OCI-M1 (cell line): ENCODE measurements around the gene CD200.
"Not testable (repeated sequence)": the region's sequence is repeated elsewhere in the genome, so short reads cannot be mapped to it uniquely, and the experiment has no call there.

Experiments used
- DNase-seq: peaks from one replicate; lab custom pipeline; 2025; lab: John Stamatoyannopoulos, UW

CD200 gene

GRCh38 chr3:112390783-112391641 lies 58.1 kb downstream of the CD200 start:
- no peak for DNase-seq

GRCh38 chr3:112391648-112392047 lies 58.7 kb downstream of the CD200 start:
- DNase-seq = no peak

- DNase-seq = no peak
Measured at GRCh38 chr3:112392393-112393359, 59.7 kb downstream of the CD200 start.

GRCh38 chr3:112393360-112393728 lies 60.4 kb downstream of the CD200 start:
- no peak for DNase-seq

GRCh38 chr3:112394003-112394640 lies 61.2 kb downstream of the CD200 start:
- DNase-seq = no peak

- DNase-seq = no peak
Measured at GRCh38 chr3:112395181-112395895, 62.4 kb downstream of the CD200 start.

- no peak for DNase-seq
Measured at GRCh38 chr3:112395896-112396290, 62.9 kb downstream of the CD200 start.

- DNase-seq = no peak
Measured at GRCh38 chr3:112397556-112397955, 64.6 kb downstream of the CD200 start.

- DNase-seq = no peak
Measured at GRCh38 chr3:112399064-112399463, 66.1 kb downstream of the CD200 start.

GRCh38 chr3:112399554-112399953 lies 66.6 kb downstream of the CD200 start:
- DNase-seq = not testable (repeated sequence)

- DNase-seq = not testable (repeated sequence)
Measured at GRCh38 chr3:112400317-112400716, 67.4 kb downstream of the CD200 start.

GRCh38 chr3:112401617-112402016 lies 68.7 kb downstream of the CD200 start:
- DNase-seq = no peak

- DNase-seq = no peak
Measured at GRCh38 chr3:112403103-112403502, 70.1 kb downstream of the CD200 start.

- not testable (repeated sequence) for DNase-seq
Measured at GRCh38 chr3:112404924-112405549, 72.1 kb downstream of the CD200 start.

GRCh38 chr3:112405845-112406244 lies 72.9 kb downstream of the CD200 start:
- peak; percentile 10 for DNase-seq

GRCh38 chr3:112407214-112407887 lies 74.4 kb downstream of the CD200 start:
- DNase-seq = no peak

- DNase-seq = no peak
Measured at GRCh38 chr3:112407888-112408702, 75.1 kb downstream of the CD200 start.

- no peak for DNase-seq
Measured at GRCh38 chr3:112409041-112409440, 76.1 kb downstream of the CD200 start.

- no peak for DNase-seq
Measured at GRCh38 chr3:112411425-112411824, 78.5 kb downstream of the CD200 start.
